NCI-H2196 treated with DMSO at 0.1 percent for 48 hours (cell line): Measurements from ENCODE around the gene MGST2.
A peak's percentile ranks its signal among the peaks of the same experiment; 100 is the strongest.

Experiments
- DNase-seq: peaks from one replicate; lab custom pipeline; 2025; ENCODE audit not compliant: unreplicated experiment; lab: John Stamatoyannopoulos, UW

MGST2 gene

DNA sequence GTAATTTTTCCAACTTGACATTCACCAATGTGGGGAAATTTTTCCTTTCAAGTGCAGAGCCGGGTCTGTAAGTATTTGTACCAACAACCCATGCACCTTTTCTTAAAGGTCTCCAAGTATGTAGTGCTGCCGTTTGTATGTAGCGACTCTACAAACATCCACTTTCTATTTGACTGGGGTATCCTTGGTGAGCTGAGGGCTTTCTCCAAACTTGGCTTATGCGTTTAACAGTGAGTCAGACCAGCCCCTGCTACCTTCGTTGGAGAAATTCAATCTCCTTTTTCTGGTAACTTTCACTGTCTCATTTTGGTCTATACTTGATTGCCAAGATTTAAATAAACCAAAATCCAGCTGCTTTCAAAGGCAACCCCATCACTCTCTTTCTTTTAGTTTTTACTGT, 34.9 kb downstream of the MGST2 start:
- DNase-seq = no peak

DNA sequence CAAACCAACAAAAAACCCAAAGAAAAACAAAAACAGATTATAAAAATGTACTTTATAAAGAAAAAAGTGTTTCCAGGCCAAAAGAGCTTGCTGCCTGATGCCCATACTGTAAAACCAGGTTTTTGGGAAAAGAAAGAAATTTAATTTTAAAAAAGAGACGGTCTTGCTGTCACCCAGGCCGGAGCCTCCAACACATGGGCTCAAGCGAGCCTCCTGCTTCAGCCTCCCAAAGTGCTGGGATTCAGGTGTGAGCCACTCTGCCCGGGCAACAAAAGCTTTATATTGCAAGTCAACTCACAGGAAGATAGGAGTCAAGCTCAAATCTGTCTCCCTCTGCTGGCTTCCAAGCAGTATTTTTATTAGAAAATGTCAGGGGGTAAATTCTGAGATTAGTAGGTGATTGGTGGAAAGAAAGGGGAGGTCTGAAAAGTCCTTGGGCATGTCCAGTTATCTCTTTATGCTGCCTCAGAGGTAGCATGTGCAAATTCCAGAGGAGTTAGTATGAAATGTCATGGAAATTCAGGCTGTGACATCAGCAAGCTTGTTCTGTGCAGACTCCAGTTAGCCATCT, 39.4 kb downstream of the MGST2 start:
- no peak for DNase-seq

- DNase-seq = no peak
These were observed 44.0 kb downstream of the MGST2 start for GRCh38 chr4:139709660-139710059.

GRCh38 chr4:139710073-139710472, 44.5 kb downstream of the MGST2 start:
- DNase-seq = no peak

GRCh38 chr4:139711461-139711860, 45.8 kb downstream of the MGST2 start:
- DNase-seq = no peak

DNA sequence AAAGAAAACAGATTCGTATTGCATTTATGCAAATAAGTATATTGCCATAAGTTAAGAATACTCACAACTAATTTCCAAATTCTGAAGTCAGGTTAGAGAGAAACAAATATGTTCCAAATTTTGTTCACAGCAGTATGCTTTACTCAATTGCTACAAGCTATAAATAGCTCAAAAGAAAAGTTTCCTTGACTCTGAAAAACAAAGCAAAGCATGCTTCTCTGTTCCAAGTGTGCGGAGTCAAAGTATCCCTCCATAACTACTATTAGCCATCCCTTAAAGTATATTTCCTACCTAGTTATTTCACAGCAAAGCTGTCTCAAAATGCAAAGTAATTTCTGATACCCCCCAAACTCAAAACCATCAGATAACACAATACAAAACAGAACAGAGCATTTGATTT, 47.3 kb downstream of the MGST2 start:
- no peak for DNase-seq

DNA sequence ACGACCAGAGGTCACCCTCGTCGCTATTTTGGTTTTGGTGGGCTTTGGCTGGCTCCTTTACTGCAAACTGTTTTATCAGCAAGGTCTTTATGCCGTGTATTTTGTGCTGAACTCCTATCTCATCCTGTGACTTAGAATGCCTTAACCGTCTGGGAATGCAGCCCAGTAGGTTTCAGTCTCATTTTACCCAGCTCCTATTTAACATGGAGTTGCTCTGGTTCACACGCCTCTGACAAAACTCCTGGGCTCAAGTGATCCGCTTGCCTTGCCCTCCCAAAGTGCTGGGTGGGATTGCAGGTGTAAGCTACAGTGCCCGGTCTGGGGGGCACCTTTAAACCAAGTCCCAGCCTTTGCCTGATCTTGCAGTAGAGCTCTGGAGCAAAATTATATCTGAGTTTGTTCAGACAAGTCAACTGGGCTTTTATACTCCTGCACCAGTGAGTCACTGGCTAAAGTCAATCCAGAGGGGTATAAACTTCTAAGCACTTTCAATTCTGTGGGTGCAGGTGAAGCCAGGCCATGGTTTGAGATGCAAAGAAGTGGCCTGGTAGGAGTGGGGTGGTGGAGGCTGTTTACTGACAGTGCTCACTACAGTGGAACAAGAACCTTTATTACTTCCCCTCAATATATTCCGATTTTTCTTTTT, 50.2 kb downstream of the MGST2 start:
- no peak for DNase-seq

- no peak for DNase-seq
These were observed 52.7 kb downstream of the MGST2 start for GRCh38 chr4:139718358-139718757.

- no peak for DNase-seq
These were observed 53.2 kb downstream of the MGST2 start for GRCh38 chr4:139718833-139719232.

DNA sequence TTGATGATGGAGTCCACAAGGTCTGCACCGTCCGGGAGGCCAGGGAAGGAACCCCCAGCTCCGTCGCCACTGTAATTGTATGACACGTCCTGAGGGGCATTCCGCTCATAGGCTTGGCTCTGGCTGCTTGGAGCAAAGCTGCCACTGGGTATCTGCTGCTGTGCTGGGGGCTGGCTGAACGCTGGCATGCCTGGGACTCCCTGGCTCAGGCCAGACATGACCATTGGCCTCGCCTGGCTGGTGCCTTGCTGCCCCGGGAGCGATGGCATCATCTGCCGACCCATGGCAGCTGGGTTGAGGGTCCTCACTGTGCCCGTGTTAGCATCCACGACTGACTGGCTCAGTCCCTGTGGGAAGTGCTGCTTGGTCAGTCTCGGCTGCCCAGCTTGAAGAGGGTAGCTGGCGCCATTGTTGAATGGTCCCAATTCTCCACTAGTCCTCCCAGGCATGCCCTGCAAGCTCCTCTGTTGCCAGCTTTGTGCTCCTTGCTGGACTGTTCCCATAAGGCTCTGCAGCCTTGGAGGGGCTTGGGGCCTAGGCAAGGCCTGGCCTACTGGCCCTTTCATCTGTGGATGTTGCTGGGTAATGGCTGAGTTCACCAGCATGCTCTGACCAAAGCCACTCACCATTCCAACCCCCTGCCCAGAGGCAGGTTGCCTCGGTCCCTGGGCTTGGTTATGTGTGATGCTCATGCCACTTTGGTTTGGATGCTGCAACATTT, 53.9 kb downstream of the MGST2 start:
- no peak for DNase-seq

GRCh38 chr4:139720806-139721205, 55.2 kb downstream of the MGST2 start:
- DNase-seq = no peak

- no peak for DNase-seq
These were observed 56.2 kb downstream of the MGST2 start for GRCh38 chr4:139721789-139722188.

DNA sequence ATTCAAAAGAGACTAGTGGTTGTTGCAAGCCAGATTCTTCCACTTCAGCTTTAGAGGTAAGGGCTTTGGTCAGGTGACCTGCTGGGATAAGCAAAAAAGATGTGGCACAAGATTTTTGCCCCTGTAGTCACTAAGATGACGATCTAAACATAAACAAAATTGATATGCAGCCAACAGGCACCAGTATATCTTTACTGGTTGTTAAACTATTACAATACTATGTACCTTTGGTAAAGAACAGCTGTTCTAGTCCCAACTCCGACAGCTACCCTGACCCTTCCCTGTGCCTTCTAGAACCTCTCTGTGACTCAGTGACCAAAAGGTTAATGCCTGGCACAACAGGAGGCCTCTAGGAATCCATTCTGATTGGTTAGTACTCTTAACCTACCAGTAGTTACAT, 59.6 kb downstream of the MGST2 start:
- no peak for DNase-seq

DNA sequence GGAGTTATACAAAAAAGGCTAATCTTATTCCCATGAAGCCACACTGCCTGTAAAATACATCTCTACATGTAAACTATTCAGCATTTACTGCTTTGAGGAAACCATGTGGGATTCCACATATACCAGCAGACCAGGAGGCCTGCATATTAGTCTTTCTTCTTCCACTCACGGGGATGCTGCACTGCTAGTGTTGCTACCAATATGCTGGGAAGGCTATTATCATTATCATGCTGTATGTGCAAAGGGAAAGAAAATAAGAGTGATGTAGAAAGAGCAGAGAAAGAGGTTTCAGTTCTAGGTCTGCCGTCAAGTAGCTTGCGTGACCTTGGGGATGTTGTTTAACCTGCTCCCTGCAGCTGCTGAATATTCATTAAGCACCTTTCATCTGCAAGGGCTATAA, 61.0 kb downstream of the MGST2 start:
- no peak for DNase-seq

DNA sequence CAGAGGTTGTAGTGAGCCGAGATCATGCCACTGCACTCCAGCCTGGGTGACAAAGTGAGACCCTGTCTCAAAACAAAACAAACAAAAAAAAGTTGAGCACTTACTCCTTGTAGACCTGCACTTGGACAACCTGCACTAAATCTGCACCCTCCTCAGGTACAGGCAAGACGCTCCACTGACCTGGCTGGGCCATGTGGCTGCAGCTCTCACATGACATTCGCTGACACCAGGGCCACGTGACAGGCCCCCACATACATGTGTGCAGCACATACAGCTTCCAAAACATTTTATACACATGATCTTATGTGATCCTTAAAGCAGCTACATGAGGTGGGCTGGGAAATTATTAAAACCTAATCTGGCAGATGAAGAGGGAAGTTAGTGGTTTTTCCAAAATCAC, 62.5 kb downstream of the MGST2 start:
- DNase-seq = no peak

- no peak for DNase-seq
These were observed 63.2 kb downstream of the MGST2 start for GRCh38 chr4:139728840-139729239.

DNA sequence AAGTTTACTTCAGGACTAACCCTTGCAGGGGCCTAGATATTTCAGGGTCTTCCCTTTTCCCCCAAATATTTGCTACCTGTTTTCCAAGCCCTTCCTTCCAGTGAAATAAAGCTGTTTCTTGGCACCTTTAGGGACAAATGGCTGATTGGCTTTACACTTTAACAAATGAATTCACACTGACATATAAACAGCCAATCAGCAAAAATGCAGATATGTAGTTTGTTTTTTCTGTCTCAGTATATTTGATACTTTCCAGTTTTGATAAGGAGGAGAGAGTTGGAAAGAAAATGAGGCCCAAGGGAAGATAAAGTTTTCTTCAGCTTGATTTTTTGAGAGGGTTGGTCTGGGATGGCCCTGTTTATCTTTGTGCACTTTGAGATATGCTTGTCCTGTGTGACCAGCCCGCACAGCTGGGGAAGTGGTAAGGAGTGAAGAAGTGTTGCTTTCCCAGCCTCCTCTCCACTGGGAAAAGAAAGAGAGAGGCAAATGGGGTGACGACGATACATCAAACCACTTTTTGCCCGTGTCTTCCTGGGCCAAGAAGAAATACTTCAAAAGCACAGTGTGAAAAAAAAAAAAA, 67.5 kb downstream of the MGST2 start:
- no peak for DNase-seq

GRCh38 chr4:139734201-139734874, 68.7 kb downstream of the MGST2 start:
- DNase-seq = no peak

GRCh38 chr4:139734875-139735380, 69.3 kb downstream of the MGST2 start:
- peak; percentile 90 for DNase-seq

DNA sequence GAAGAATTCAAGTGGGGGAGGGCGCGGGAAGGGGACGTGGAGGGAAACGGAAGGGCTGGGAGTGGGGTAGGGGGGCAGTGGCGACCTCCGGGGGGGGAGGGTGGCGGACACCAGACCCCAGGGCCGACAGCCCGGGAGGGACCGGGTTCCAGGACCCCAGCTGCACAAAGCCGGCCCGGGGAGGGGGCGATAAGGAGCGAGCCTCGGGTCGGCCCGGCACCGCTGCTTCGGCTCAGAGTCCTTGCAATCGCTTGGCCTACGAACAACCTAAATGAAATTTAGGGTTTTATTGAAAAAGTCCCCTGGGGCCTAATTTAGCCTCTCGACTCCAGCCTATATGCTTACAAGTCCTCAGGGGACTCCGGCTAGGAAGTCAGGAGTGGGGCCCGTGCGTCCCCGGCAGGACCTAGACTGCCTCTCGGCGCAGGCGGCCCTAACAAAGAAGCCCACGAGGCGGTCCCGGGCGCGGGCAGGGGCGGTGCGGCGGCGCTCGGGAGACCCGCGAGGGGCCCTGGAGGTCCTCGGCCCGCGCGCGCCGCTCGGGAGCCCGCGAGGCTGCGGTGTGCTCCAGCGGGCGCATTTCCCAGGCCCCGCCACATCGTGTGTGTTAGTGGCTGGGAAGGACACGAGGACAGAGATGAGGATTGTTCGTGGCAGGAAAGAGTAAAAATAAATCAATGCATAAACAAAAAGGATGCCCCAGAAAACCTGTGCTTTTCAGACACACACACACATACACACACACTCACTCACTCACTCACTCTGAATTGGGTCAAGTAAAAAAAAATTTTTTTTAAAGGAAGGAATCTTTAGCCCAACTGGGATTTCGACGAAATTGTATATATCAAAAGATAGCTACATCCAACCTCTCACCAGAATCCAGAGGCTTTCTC, 70.0 kb downstream of the MGST2 start:
- DNase-seq = no peak
